ENCODE data around the gene CLIP3. TPM values are rescaled to one million over a fixed set of nuclear protein-coding genes. Genes with fewer than 3 reads are reported as not detected.
A peak's percentile ranks its signal among the peaks of the same experiment; 100 is the strongest.
"Not testable (repeated sequence)": the region's sequence is repeated elsewhere in the genome, so short reads cannot be mapped to it uniquely, and the experiment has no call there.

The CLIP3 gene
- total RNA-seq: 1 to 10 TPM in 1 of 2 experiments, under 1 TPM in 1; 0.75 to 1.4 TPM

DNA sequence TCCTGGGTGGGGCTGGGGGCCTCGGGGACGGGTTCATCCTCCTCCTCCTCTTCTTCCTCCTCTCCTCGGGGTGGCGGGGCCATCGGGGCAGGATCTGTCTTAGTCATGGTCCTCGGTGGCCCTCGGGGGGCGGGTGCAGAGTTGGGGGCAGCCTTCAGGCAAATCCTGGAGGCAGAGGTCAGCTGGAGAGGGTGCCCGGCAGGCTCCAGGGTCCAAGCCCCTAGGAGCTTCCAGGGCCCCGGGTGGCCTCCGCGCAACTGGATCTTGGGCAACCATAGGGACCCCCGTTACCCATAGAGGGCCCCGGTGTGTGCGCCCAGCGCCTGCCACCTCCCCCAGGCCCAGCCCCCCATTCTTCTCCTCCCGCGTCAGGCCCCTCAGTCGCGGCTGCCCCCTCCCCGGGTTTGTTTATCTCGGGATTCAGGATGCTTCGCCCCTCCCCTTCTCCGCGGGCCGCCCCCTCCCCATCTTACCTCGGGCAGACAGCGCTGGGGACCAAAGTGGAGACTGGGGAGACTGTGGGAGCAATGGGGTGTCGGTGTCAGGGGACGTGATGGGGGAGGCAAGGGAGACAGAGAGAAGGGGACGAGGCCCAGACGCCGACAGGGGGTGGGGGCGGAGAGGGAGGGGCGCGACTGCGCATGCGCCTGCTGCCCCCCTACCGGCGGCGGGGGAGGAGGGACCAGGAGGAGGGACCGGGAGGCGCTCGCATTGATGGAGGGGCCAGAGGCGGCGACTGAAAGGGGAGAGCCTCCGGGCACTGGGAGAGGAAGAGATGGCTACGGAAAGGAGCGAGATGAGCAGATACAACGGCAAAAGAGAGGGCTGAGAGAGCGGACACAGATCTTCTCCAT, at the start of gene CLIP3:
TSS of gene CLIP3 (minus strand) at position 623 of the 854 bp plus-strand sequence. CDS start at position 107, 516 bp downstream.
- Mint-ChIP-seq H3K27me3 (no peaks in the 10 kb centered on the region), H3K27ac (peak within 1 kb of the TSS; percentile 54), H3K9me3 (no peaks in the 10 kb centered on the region), H3K36me3 (ENCODE audit: low read depth) (peaks cover 29% of the 10 kb centered on the region), H3K4me1 (peaks cover 39% of the 10 kb centered on the region), H3K4me3 (peak within 1 kb of the TSS; percentile 43)
- ChIA-PET CTCF (interaction anchor here (0.5 kb wide), 1 partner anchor 31 kb away, joined by 3 read pairs; no protein-coding TSS in a partner anchor), POLR2A (no interaction called here)
- peak; percentile 21 for DNase-seq

GRCh38 chr19:36081894-36082293, 49.2 kb upstream of the CLIP3 start:
- DNase-seq: no peak
- no peaks in the 10 kb centered on the region for H3K4me1 Mint-ChIP-seq
- no peak overlapping the region for H3K27ac Mint-ChIP-seq
- ChIA-PET CTCF (no interaction called here), POLR2A (no interaction called here)
- H3K4me3 Mint-ChIP-seq: no peak overlapping the region
- H3K36me3 Mint-ChIP-seq (ENCODE audit: low read depth): peaks cover 62% of the 10 kb centered on the region
- H3K27me3 Mint-ChIP-seq: no peaks in the 10 kb centered on the region
- no peaks in the 10 kb centered on the region for H3K9me3 Mint-ChIP-seq

DNA sequence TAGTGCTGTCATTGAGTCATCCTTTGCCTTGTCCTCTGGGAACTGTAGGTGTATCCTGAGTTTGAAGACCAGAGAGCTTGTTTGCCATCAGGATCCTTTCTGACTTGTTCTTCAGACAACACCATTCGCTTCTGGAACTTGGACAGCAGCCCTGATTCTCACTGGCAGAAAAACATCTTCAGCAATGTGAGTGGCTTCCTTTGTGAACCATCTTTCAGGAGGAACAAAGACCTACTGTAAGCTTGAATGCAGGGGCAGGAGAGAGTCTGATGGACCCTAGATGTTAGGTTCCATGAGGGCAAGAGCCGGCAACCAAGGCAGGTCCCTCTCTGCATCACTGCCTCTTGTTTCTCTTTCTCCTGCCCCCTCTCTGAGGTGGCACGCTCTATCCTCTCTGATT, 48.7 kb upstream of the CLIP3 start:
- no peaks in the 10 kb centered on the region for H3K27me3 Mint-ChIP-seq
- H3K4me1 Mint-ChIP-seq: no peaks in the 10 kb centered on the region
- ChIA-PET POLR2A (no interaction called here), CTCF (no interaction called here)
- H3K36me3 Mint-ChIP-seq (ENCODE audit: low read depth): peaks cover 61% of the 10 kb centered on the region
- DNase-seq: no peak
- H3K9me3 Mint-ChIP-seq: no peaks in the 10 kb centered on the region
- no peak overlapping the region for H3K27ac Mint-ChIP-seq
- no peak overlapping the region for H3K4me3 Mint-ChIP-seq

- POLR2A ChIA-PET: no interaction called here
- Mint-ChIP-seq H3K36me3 (ENCODE audit: low read depth) (peaks cover 54% of the 10 kb centered on the region), H3K9me3 (no peaks in the 10 kb centered on the region), H3K27ac (no peak overlapping the region), H3K4me1 (no peaks in the 10 kb centered on the region), H3K4me3 (no peak overlapping the region), H3K27me3 (no peaks in the 10 kb centered on the region)
- DNase-seq: no peak
- CTCF ChIA-PET: interaction anchor here (1.2 kb wide), 1 partner anchor 13 kb away, joined by 4 read pairs; no protein-coding TSS in a partner anchor
These were observed 46.8 kb upstream of the CLIP3 start for GRCh38 chr19:36079389-36079945.

DNA sequence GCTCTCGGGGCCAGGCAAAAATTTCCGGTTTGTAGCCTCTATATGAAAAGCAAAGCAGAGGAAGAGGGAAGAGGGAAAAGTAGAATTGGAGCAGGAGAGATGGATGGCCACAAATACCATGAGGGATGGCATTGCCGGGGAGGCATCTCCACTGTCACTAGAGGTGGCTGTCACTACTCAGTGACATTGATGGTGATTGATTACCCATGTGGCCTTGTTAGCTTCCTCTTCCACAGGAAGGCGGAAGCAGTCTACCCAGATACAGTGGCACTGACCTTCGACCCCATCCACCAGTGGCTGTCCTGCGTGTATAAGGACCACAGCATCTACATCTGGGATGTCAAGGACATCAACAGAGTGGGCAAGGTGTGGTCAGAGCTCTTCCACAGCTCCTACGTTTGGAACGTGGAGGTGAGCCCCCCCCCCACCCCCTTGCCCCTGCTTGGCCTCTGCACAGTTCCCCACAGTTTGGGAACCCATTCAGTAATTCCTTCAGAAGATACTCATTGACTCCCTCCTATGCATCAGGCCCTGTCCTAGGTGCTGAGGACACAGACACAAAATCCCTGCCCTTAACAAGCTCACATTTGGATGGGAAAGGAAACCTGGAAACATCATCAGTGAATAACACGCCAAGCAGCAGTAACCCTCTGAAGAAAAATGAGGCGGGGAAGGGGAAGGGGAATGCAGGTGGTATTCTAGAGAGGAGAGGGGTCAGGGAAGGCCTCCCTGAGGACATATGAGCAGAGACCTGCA, 40.6 kb upstream of the CLIP3 start:
- Mint-ChIP-seq H3K9me3 (no peaks in the 10 kb centered on the region), H3K27me3 (no peaks in the 10 kb centered on the region), H3K36me3 (ENCODE audit: low read depth) (peaks cover 48% of the 10 kb centered on the region), H3K27ac (no peak overlapping the region), H3K4me1 (no peaks in the 10 kb centered on the region), H3K4me3 (no peak overlapping the region)
- no peak for DNase-seq
- ChIA-PET POLR2A (no interaction called here), CTCF (no interaction called here)

DNA sequence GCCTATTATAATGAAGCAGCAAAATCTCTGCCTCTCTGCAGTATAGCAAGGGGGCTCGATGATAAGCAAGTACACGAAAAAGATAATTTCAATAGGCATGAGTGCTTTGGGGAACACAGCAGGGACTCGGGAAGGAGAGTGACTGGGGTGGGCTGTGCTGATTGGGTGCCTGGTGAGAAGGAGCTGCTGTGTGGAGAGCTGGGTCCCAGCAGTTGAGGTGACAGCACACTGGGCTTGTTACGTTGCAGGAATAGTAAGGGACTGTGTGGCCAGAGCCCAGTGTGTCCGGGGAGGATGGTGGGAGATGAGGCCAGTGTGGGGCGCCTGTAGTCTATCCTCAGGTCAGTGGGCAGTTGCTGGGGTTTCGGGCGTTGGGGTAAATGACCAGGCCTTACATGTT, 39.4 kb upstream of the CLIP3 start:
- peaks cover 55% of the 10 kb centered on the region for H3K36me3 Mint-ChIP-seq (ENCODE audit: low read depth)
- H3K27ac Mint-ChIP-seq: no peak overlapping the region
- CTCF ChIA-PET: interaction anchor here (0.7 kb wide), 1 partner anchor 10 kb away, joined by 3 read pairs; no protein-coding TSS in a partner anchor
- POLR2A ChIA-PET: no interaction called here
- DNase-seq: no peak
- H3K27me3 Mint-ChIP-seq: no peaks in the 10 kb centered on the region
- no peak overlapping the region for H3K4me3 Mint-ChIP-seq
- H3K4me1 Mint-ChIP-seq: no peaks in the 10 kb centered on the region
- H3K9me3 Mint-ChIP-seq: no peaks in the 10 kb centered on the region

GRCh38 chr19:36068810-36069499, 36.3 kb upstream of the CLIP3 start:
- H3K27ac Mint-ChIP-seq, DNase-seq, H3K4me1 Mint-ChIP-seq, H3K4me3 Mint-ChIP-seq, CTCF ChIA-PET, POLR2A ChIA-PET, H3K27me3 Mint-ChIP-seq, H3K9me3 Mint-ChIP-seq: not testable (repeated sequence)
- H3K36me3 Mint-ChIP-seq (ENCODE audit: low read depth): peaks cover 55% of the 10 kb centered on the region

GRCh38 chr19:36067681-36068080, 35.0 kb upstream of the CLIP3 start:
- DNase-seq: no peak
- H3K27ac Mint-ChIP-seq: no peak overlapping the region
- H3K27me3 Mint-ChIP-seq: no peaks in the 10 kb centered on the region
- peaks cover 53% of the 10 kb centered on the region for H3K36me3 Mint-ChIP-seq (ENCODE audit: low read depth)
- no peaks in the 10 kb centered on the region for H3K4me1 Mint-ChIP-seq
- CTCF ChIA-PET: interaction anchor here (0.9 to 1.7 kb wide), 3 partner anchors 11 to 38 kb away, joined by 3 to 4 read pairs (median 3); no protein-coding TSS in a partner anchor
- POLR2A ChIA-PET: no interaction called here
- no peak overlapping the region for H3K4me3 Mint-ChIP-seq
- H3K9me3 Mint-ChIP-seq: no peaks in the 10 kb centered on the region

- H3K27ac Mint-ChIP-seq: no peak overlapping the region
These were observed 32.2 kb upstream of the CLIP3 start for GRCh38 chr19:36064826-36065225.

GRCh38 chr19:36061367-36061766, 28.7 kb upstream of the CLIP3 start:
- no peak overlapping the region for H3K4me3 Mint-ChIP-seq
- no peaks in the 10 kb centered on the region for H3K9me3 Mint-ChIP-seq
- no peak overlapping the region for H3K27ac Mint-ChIP-seq
- no peaks in the 10 kb centered on the region for H3K27me3 Mint-ChIP-seq
- DNase-seq: no peak
- CTCF ChIA-PET: interaction anchor here (0.6 to 1.3 kb wide), 5 partner anchors 11 to 126 kb away, joined by 3 to 7 read pairs (median 3); no protein-coding TSS in a partner anchor
- H3K4me1 Mint-ChIP-seq: peaks cover 16% of the 10 kb centered on the region
- POLR2A ChIA-PET: interaction anchor here (0.7 to 1.1 kb wide), 2 partner anchors 54 to 93 kb away, joined by 3 to 4 read pairs; partner anchors contain the start of gene POLR2I
- H3K36me3 Mint-ChIP-seq (ENCODE audit: low read depth): peaks cover 48% of the 10 kb centered on the region

More at GRCh38 chr19:36064826-36065225, 32.2 kb upstream of the CLIP3 start:
- no peak for DNase-seq
- no peaks in the 10 kb centered on the region for H3K4me1 Mint-ChIP-seq
- H3K27me3 Mint-ChIP-seq: no peaks in the 10 kb centered on the region
- CTCF ChIA-PET: no interaction called here
- no peaks in the 10 kb centered on the region for H3K9me3 Mint-ChIP-seq
- H3K36me3 Mint-ChIP-seq (ENCODE audit: low read depth): peaks cover 46% of the 10 kb centered on the region
- POLR2A ChIA-PET: no interaction called here
- H3K4me3 Mint-ChIP-seq: no peak overlapping the region

GRCh38 chr19:36060430-36060829, 27.8 kb upstream of the CLIP3 start:
- no peak overlapping the region for H3K27ac Mint-ChIP-seq
- H3K4me3 Mint-ChIP-seq: no peak overlapping the region
- ChIA-PET CTCF (interaction anchor here (0.5 to 1.3 kb wide), 3 partner anchors 10 to 403 kb away, joined by 3 to 7 read pairs (median 3); no protein-coding TSS in a partner anchor), POLR2A (interaction anchor here (0.6 kb wide), 1 partner anchor 36 kb away, joined by 3 read pairs; no protein-coding TSS in a partner anchor)
- peak; percentile 12 for DNase-seq
- peaks cover 24% of the 10 kb centered on the region for H3K4me1 Mint-ChIP-seq
- H3K27me3 Mint-ChIP-seq: no peaks in the 10 kb centered on the region
- peaks cover 47% of the 10 kb centered on the region for H3K36me3 Mint-ChIP-seq (ENCODE audit: low read depth)
- H3K9me3 Mint-ChIP-seq: no peaks in the 10 kb centered on the region

DNA sequence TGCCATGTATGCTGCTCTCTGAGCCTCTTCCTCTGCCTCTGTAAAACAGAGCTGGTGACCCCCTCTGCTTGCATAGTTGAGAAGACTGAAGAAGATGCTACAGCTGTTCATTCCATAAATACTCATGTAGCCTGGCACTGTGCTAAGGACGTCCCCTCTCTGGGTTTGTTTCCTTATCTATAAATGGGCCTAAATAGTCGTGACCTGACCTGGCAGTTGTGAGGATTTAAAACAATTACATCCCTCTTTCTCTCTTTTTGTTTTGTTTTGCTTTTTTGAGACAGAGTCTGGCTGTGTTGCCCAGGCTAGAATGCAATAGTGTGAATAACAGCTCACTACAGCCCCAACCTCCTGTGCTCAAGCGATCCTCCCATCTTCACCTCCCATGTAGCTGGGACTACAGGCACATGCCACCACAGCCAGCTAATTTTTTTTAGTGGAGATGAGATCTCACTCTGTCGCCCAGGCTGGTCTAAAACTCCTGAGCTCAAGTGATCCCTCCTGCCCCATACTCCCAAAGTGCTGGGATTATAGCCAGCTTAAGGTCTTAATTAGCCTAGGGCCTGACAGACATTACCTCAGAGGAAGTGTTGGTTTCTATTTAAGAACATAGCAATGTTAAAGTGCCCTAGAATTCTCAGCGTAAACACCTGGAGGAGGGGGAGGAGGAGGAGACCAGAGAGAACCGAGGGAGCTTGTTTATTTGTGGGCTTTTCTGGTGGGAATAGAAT, 26.7 kb upstream of the CLIP3 start:
- Mint-ChIP-seq H3K4me3 (no peak overlapping the region), H3K36me3 (ENCODE audit: low read depth) (peaks cover 42% of the 10 kb centered on the region), H3K27ac (no peak overlapping the region), H3K9me3 (no peaks in the 10 kb centered on the region), H3K4me1 (peaks cover 27% of the 10 kb centered on the region), H3K27me3 (no peaks in the 10 kb centered on the region)
- ChIA-PET CTCF (no interaction called here), POLR2A (no interaction called here)
- no peak for DNase-seq

Measured in activated CD4-positive, alpha-beta T cell treated with anti-CD3 and anti-CD28 coated beads, Interleukin-2, amount 10 ng/mL, durations not matched to agents 7 days and 5 days (primary cell).